T-helper 17 cell (primary cell): ENCODE results near the gene CFAP221. TPM values are rescaled to one million over a fixed set of nuclear protein-coding genes. Genes with fewer than 3 reads are reported as not detected.

Experiments used
- ATAC-seq: fragments of 150-1000 bp; cut with Tn5 transposase; 2 replicates; pipeline ENCODE4 v1.10.0; 2021; ENCODE audit warnings: mild to moderate bottlenecking, moderate library complexity
- DNase-seq, 3 donors: peaks; one replicate each; pipeline versions ENCODE4 v3.0.0 to v3.0.0-alpha.2; 2020 to 2021
- H3K9me3 ChIP-seq: one replicate; pipeline ENCODE4 v1.7.0; 2013; ENCODE audit warnings: low read length, mild to moderate bottlenecking; ENCODE audit not compliant: control insufficient read depth, poor library complexity, severe bottlenecking
- H3K27ac Mint-ChIP-seq: one replicate; pipeline ENCODE4 v1.8.0; 2022; ENCODE audit warnings: mild to moderate bottlenecking, moderate library complexity, mixed read lengths
- H3K27me3 Mint-ChIP-seq: one replicate; pipeline ENCODE4 v1.8.0; 2022; ENCODE audit warnings: mixed read lengths
- H3K36me3 Mint-ChIP-seq: one replicate; pipeline ENCODE4 v1.8.0; 2022; ENCODE audit warnings: low read depth, mixed read lengths
- H3K4me1 Mint-ChIP-seq: one replicate; pipeline ENCODE4 v1.8.0; 2022; ENCODE audit warnings: mild to moderate bottlenecking, mixed read lengths
- H3K4me3 Mint-ChIP-seq: one replicate; pipeline ENCODE4 v1.8.0; 2022; ENCODE audit warnings: mild to moderate bottlenecking, moderate library complexity, mixed read lengths
- total RNA-seq, 4 donors: library from RNA in 2 of 4; stranded (reverse) in 2 of 4; gene quantifications; one replicate each; pipeline ENCODE4 v1.2.3 and lab custom pipeline; 2022 to 2026

The CFAP221 gene
- total RNA-seq, 2 donors from 2014 or later, result not detected

DNA sequence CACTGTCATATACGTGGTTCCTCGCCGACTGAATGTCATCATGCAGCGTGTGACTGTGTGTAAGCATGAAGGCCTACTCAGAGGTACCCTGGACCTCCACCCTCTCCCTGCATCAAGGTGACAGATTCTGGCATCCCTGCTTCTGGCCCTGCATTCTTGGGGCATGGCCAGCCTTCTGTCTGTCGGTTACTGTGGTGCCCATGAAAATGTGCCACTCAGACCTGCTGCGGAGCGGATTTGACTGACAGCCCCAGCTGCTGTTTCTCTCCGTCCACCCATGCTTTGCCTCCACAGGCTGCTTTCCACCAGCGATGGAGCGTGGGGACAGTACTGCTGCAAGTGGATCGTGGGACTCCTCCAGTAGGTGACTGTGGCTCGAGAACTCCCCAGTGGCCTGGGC is 144.4 kb downstream of the CFAP221 start:
- no peaks in the 10 kb centered on the region for H3K9me3 ChIP-seq
- DNase-seq (no peak), ATAC-seq (no peak)
- Mint-ChIP-seq H3K27ac (no peak overlapping the region), H3K4me3 (no peak overlapping the region), H3K36me3 (peaks cover 4% of the 10 kb centered on the region), H3K4me1 (peaks cover 9% of the 10 kb centered on the region), H3K27me3 (no peaks in the 10 kb centered on the region)

DNA sequence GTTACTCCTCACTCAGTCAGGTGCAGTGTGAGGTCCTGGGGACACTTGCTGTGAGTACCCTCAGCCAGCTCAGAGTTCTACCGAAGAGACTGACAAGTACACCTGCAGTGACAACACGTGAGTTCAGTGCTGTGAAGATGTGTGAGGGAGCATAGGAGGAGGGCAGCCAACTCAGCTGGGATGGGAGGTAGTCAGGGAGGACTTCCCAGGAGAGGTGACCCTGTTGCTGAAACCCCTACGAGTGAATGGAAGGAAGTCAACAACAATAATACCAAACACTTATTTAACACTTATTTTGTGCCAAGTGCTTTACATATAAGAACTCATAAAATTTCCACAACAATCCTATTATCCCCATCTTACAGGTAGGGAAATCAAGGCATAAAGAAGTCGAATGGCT is 145.0 kb downstream of the CFAP221 start:
- no peak overlapping the region for H3K4me3 Mint-ChIP-seq
- no peaks in the 10 kb centered on the region for H3K27me3 Mint-ChIP-seq
- H3K4me1 Mint-ChIP-seq, result peaks cover 10% of the 10 kb centered on the region
- no peak overlapping the region for H3K27ac Mint-ChIP-seq
- ATAC-seq (no peak), DNase-seq (no peak)
- peaks cover 9% of the 10 kb centered on the region for H3K36me3 Mint-ChIP-seq
- H3K9me3 ChIP-seq, result no peaks in the 10 kb centered on the region

DNA sequence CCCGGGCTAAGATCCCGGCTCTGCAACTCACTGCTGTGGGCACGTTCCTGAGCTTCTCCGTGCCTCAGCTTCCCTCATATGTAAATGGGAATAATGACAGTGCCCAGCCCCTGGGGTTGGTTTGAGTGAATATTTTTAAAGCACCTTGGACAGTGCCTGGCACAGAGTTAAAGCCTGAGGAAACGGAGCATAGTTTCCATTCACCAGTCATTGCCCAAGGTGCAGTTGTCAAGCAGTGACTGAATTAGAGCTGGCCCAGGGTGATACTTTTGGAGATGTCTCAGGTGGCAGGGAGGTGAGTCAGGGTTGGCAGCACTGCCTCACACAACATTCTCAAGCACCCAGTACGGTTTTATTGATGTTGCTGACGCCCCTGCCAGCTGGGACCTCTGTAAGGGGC is 146.9 kb downstream of the CFAP221 start:
- no peak for ATAC-seq
- no peak for DNase-seq

DNA sequence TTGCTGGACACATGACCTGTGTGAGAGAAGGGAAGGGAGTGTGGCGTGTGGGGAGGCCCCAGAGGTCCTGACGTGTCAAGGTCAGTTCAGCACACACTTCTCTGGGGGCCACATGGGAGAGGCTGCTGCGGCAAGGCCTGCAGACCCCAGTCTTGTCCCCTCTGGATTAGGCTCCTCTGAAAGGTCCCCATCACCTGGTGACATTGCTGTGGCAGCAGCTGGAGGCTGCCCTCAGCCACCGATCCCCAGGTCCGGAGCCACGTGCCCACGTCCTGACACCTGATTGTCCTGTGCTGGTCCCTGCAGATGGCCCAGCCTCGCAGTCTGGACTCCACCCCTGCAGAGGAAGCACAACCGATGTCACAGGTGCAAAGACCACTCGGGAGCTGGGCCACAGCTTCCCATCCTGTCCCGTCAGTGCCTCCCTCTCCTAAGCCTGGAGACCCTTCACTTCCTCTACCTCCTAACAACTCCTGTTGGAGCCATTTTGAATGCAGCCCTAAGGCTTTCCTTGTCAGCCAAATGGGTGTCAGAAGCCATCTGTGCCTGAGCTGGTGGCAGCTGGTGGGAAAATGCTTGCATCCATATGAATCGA is 147.5 kb downstream of the CFAP221 start:
- Mint-ChIP-seq H3K4me3 (no peak overlapping the region), H3K27ac (no peak overlapping the region), H3K4me1 (peaks cover 18% of the 10 kb centered on the region), H3K36me3 (peaks cover 9% of the 10 kb centered on the region), H3K27me3 (no peaks in the 10 kb centered on the region)
- DNase-seq (no peak), ATAC-seq (no peak)
- H3K9me3 ChIP-seq, result no peaks in the 10 kb centered on the region

More for the DNA sequence above, 146.9 kb downstream of the CFAP221 start:
- no peak overlapping the region for H3K27ac Mint-ChIP-seq
- peaks cover 18% of the 10 kb centered on the region for H3K4me1 Mint-ChIP-seq
- no peaks in the 10 kb centered on the region for H3K9me3 ChIP-seq
- no peaks in the 10 kb centered on the region for H3K27me3 Mint-ChIP-seq
- peaks cover 9% of the 10 kb centered on the region for H3K36me3 Mint-ChIP-seq
- H3K4me3 Mint-ChIP-seq, result no peak overlapping the region

- Mint-ChIP-seq H3K4me3 (no peak overlapping the region), H3K4me1 (peaks cover 19% of the 10 kb centered on the region), H3K27ac (no peak overlapping the region), H3K36me3 (peaks cover 6% of the 10 kb centered on the region), H3K27me3 (no peaks in the 10 kb centered on the region)
- ATAC-seq, result no peak
- DNase-seq, result no peak
- no peaks in the 10 kb centered on the region for H3K9me3 ChIP-seq
Observed at GRCh38 chr2:119692310-119692709, 148.1 kb downstream of the CFAP221 start.

GRCh38 chr2:119692954-119693353 is 148.7 kb downstream of the CFAP221 start:
- ATAC-seq (no peak), DNase-seq (no peak)
- Mint-ChIP-seq H3K4me3 (no peak overlapping the region), H3K36me3 (peaks cover 9% of the 10 kb centered on the region), H3K27me3 (no peaks in the 10 kb centered on the region), H3K27ac (no peak overlapping the region), H3K4me1 (peaks cover 24% of the 10 kb centered on the region)
- no peaks in the 10 kb centered on the region for H3K9me3 ChIP-seq

- Mint-ChIP-seq H3K4me3 (no peak overlapping the region), H3K4me1 (peaks cover 26% of the 10 kb centered on the region), H3K27ac (no peak overlapping the region), H3K27me3 (no peaks in the 10 kb centered on the region), H3K36me3 (peaks cover 9% of the 10 kb centered on the region)
- ATAC-seq, result no peak
- no peaks in the 10 kb centered on the region for H3K9me3 ChIP-seq
- no peak for DNase-seq
Observed at GRCh38 chr2:119693567-119693966, 149.3 kb downstream of the CFAP221 start.

GRCh38 chr2:119693967-119694366 is 149.7 kb downstream of the CFAP221 start:
- no peaks in the 10 kb centered on the region for H3K27me3 Mint-ChIP-seq
- DNase-seq (no peak), ATAC-seq (no peak)
- no peaks in the 10 kb centered on the region for H3K9me3 ChIP-seq
- no peak overlapping the region for H3K27ac Mint-ChIP-seq
- H3K36me3 Mint-ChIP-seq, result peaks cover 9% of the 10 kb centered on the region
- peaks cover 27% of the 10 kb centered on the region for H3K4me1 Mint-ChIP-seq
- H3K4me3 Mint-ChIP-seq, result no peak overlapping the region

DNA sequence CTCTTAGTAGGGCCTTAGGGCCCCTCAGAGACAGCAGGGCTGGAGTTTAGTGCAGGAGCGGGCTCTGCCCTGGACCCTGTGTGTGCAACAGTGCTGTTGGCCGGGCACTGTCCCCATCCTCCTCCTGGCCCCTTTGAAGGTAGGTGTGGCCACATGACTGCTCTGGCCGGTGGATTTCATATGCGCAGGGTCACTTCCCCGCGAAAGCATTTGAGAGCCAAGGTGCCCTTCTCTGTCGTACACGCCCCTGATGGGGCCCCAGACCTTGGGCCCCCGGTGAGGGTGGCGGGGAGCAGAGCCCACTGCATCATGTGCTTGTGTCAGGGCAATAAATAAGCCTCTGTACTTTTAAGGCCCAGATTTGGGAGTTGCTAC is 150.2 kb downstream of the CFAP221 start:
- Mint-ChIP-seq H3K27me3 (no peaks in the 10 kb centered on the region), H3K4me1 (peaks cover 29% of the 10 kb centered on the region), H3K4me3 (no peak overlapping the region), H3K36me3 (peaks cover 9% of the 10 kb centered on the region), H3K27ac (peak overlapping the region; percentile 78)
- no peak for DNase-seq
- no peak for ATAC-seq
- H3K9me3 ChIP-seq, result no peaks in the 10 kb centered on the region

- peaks cover 9% of the 10 kb centered on the region for H3K36me3 Mint-ChIP-seq
Observed at GRCh38 chr2:119694845-119695521, 150.7 kb downstream of the CFAP221 start.

GRCh38 chr2:119696005-119696404 is 151.8 kb downstream of the CFAP221 start:
- Mint-ChIP-seq H3K4me1 (peaks cover 27% of the 10 kb centered on the region), H3K27me3 (no peaks in the 10 kb centered on the region), H3K4me3 (no peak overlapping the region), H3K36me3 (peaks cover 9% of the 10 kb centered on the region), H3K27ac (peak overlapping the region; percentile 78)
- DNase-seq (no peak), ATAC-seq (no peak)
- H3K9me3 ChIP-seq, result no peaks in the 10 kb centered on the region

More at GRCh38 chr2:119694845-119695521, 150.7 kb downstream of the CFAP221 start:
- Mint-ChIP-seq H3K27me3 (no peaks in the 10 kb centered on the region), H3K27ac (peak overlapping the region; percentile 78), H3K4me3 (peak overlapping the region; percentile 67), H3K4me1 (peaks cover 29% of the 10 kb centered on the region)
- ATAC-seq, result peak; percentile 67
- H3K9me3 ChIP-seq, result no peaks in the 10 kb centered on the region
- DNase-seq, result no peak

DNA sequence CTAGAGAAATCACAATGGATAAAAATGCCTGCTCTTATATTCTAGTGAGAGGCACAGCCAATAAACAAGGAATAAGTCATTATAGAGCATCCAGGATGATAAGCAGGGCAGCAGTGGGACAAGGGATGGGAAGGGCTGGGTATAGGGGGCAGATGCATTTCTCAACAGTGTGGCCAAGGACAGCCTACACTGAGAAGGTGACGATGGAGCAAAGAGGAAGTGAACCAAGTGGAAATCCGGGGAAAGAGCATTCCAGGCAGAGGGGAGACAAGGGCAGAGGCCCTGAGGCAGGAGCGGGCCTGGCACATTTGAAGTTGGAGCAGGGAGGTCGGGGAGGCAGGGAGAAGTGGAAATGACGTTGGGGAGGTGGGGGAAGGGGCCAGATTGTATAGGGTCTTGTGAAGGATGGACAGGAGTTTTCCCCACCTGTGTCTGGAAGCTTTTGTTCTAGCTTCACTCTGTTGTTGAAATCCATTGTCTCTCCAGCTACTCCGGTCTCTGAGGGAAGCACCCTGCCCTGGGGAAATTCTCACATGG is 152.3 kb downstream of the CFAP221 start:
- H3K27me3 Mint-ChIP-seq, result no peaks in the 10 kb centered on the region
- H3K4me1 Mint-ChIP-seq, result peaks cover 29% of the 10 kb centered on the region
- peaks cover 9% of the 10 kb centered on the region for H3K36me3 Mint-ChIP-seq
- H3K4me3 Mint-ChIP-seq, result no peak overlapping the region
- H3K27ac Mint-ChIP-seq, result peak overlapping the region; percentile 78
- no peaks in the 10 kb centered on the region for H3K9me3 ChIP-seq
- no peak for DNase-seq
- no peak for ATAC-seq

- H3K36me3 Mint-ChIP-seq, result peaks cover 9% of the 10 kb centered on the region
- H3K4me1 Mint-ChIP-seq, result peaks cover 29% of the 10 kb centered on the region
- no peak for DNase-seq
- peak overlapping the region; percentile 45 for H3K4me3 Mint-ChIP-seq
- H3K9me3 ChIP-seq, result no peaks in the 10 kb centered on the region
- ATAC-seq, result peak; percentile 62
- H3K27ac Mint-ChIP-seq, result peak overlapping the region; percentile 80
- H3K27me3 Mint-ChIP-seq, result no peaks in the 10 kb centered on the region
Observed at GRCh38 chr2:119697290-119698020, 153.2 kb downstream of the CFAP221 start.
